ENCODE measurements around the gene LARP6.

DNA sequence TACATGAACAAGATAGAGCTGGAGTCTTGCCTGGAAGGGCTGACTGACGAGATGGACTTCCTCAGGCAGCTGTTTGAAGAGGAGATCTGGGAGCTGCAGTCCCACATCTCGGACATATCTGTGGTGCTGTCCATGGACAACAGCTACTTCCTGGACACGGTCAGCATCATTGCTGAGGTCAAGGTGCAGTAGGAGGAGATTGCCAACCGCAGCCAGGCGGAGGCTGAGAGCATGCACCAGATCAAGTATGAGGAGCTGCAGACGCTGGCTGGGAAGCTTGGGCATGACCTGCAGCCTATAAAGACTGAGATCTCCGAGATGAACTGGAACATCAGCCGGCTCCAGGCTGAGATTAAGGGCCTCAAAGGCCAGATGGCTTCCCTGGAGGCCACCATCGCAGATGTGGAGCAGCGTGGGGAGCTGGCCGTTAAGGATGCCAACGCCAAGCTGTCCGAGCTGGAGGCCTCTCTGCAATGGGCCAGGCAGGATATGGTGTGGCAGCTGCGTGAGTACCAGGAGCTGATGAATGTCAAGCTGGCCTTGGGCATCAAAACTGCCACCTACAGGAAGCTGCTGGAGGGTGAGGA, 5.5 kb upstream of the LARP6 start:
- TF ChIP-seq CTCF (conservative IDR thresholded peaks at IDR 0.05; ENCODE audit: low read depth, low read length): no peak
- TF ChIP-seq CEBPB (IDR thresholded peaks at IDR 0.05; ENCODE audit: low read depth, low read length): no peak

Measured in IMR-90 (cell line).